Iris pigment epithelial cell (primary cell): ENCODE results near the gene CSRP1.
"Not testable (repeated sequence)": the region's sequence is repeated elsewhere in the genome, so short reads cannot be mapped to it uniquely, and the experiment has no call there.

Experiments used
- DNase-seq: peaks from one replicate; pipeline ENCODE4 v3.0.0-alpha.2; 2011; ENCODE audit warnings: low read depth

Gene CSRP1

DNA sequence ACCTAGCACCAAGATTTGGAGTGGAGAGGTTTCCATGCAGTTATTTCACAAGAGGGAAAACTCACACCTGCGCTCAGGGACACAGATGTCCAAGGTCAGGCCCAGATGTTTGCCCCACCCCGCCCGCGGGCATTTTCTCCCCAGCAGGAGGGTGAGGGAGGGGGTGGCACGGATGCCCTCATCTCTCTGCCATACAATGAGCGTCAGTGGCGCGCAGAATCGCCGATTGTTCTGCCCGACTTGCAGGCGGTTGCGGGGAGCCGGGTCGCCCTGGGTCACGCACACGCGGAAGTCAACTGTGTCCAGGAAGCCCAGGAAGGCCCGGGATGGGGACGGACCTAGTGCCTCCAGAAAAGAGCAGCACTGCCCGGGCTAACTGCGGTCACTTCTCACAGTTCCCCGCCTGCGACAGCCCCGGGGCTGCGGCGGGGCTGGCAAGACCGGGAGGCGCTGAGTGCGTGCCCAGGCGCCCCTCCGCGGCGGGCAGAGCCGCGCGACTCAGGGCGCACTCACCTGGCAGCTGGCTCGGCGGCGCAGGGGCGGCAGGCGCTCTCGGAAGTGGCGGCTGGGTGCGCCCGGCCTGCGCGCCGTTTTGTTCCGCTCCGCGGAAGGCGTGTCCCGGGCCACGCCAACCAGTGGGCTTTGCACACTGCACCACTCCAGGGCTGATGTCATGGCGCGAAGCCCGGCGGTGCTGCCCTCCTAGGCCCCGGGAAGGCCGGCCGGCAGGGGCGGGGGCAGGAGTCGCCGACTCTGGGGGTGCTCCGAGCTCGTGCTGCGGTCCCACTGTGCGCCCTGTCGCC lies at the start of gene CSRP1:
CSRP1 (minus strand) TSS at position 567 of the 803 bp plus-strand sequence. CDS start 10,820 bp downstream, outside the sequence.
- DNase-seq: peak; percentile 90

- DNase-seq: no peak
These were observed 48.6 kb upstream of the CSRP1 start for GRCh38 chr1:201555593-201555945.

GRCh38 chr1:201554789-201555592 lies 48.1 kb upstream of the CSRP1 start:
- DNase-seq: no peak

DNA sequence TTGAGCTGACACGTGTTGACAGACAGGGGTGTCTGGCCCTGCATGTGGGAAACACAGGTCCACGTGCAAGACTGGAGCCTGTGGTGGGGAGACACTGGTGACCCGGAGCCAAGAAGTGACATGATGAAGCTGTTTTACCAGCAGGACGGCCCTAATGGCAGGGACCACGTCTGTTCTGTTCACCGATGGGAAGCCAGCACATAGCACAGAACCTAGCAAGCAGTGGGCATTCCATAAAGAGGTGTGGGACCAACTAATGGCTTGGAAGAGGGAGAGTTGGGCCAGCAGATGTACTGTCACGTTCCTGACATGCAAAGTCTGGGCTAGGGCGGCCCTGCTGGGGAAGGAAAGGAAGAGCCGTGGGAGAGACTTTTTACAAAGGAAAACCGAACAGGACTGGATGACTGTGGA lies 47.3 kb upstream of the CSRP1 start:
- no peak for DNase-seq

DNA sequence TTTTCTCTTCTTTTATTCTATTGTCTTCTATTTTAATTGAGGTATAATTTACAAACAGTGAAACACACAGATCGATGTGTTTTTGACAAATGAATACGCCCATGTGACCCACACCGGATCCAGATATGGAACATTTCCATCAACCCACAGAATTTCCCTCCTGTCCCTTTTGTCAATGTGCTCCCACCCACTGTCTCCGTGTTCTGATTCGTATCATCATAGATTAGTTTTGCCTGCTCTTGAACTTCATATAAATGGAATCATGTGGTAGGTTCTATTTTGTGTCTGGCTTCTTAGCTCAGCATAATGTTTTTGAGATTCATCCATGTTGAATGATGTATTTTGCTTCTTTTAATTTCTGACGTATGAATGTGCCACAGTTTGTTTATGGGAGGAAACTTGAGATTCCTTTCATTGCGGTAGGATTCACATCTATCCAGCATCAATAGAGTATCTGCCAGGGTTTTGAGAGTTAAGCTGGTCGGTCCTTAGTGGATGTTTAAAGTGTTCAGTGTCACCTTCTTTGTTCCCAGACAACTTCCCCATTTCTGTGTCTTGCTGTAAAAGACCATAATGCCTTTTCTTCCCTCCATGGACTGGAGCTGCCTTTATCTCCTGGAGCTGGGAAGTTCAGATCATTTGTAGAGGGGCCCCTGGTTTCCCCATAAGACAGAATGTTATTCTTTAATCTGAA lies 46.7 kb upstream of the CSRP1 start:
- peak; percentile 60 for DNase-seq

DNA sequence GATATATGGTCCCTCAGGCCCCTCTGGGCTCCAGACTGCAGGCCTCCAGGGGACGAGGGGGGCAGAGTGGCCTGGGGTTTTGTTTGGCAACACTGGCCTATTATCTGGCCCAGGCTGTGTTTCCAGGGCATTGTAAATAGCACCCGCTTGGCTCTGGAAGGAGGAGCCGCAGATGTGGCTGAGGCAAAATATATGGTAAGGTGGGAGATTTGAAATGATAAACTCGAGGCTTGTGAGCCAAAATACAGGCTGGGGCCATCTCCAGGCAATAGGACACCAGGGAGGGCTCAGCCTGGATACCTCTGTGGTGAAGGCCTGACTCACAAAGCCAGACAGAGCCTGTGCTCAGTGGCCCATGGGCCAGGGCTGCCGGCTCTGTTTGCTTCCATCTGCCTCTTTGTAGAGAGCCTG lies 46.0 kb upstream of the CSRP1 start:
- DNase-seq: peak; percentile 82

DNA sequence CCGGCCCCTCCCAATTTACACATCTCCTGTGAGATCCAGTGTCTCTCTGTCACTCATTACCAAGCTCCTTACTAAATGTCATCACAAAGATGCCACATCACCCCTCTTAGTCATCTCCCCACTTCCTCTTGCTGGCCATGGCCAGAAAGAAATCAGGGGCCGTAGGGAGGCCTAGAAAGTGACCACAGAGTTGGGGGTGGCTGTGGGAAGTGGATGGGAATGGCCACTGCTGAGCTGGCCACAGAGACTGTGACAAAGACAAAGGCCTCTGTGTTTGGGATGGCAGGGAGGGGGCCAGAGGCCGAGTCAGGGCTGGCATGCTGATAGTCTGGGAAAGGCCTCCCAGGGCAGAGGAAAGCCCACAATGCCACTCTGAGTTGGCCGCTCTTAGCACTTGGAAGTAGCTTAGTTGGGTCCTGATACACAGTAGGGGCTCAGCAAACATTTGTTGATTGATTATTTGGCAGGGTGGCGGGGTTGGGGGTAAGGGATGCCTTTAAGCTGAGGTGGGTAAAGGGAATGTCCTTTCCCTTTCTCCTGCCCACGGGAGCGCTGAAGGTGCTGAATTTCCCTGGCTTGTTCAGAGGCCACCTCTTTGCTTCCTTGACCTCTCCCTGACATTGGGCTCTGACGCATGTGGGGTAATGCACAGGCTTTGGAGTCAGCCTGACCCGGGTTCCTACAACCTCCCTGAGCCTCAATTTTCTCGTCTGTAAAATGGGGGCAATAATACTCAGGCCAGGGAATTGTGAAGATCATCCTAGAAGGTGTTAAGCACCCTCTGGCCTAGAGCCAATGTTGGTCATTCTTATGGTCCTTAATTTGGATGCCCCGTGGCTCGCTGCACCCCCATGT lies 45.2 kb upstream of the CSRP1 start:
- peak; percentile 79 for DNase-seq

DNA sequence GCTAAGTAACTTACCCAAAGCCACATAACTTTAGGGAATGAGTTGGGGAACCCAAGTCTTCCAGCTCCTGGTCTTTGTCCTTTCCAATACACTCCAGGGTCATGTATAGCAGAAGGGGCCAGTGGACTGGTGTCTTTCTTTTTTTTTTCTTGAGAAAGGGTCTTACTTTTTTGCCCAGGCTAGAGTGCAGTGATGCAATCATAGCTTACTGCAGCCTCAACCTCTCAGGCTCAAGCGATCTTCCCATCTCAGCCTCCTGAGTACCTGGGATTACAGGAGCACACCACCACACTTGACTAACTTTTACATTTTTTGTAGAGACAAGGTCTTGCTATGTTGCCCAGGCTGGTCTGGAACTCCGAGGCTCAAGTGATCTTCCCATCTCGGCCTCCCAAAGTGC lies 44.2 kb upstream of the CSRP1 start:
- no peak for DNase-seq

DNA sequence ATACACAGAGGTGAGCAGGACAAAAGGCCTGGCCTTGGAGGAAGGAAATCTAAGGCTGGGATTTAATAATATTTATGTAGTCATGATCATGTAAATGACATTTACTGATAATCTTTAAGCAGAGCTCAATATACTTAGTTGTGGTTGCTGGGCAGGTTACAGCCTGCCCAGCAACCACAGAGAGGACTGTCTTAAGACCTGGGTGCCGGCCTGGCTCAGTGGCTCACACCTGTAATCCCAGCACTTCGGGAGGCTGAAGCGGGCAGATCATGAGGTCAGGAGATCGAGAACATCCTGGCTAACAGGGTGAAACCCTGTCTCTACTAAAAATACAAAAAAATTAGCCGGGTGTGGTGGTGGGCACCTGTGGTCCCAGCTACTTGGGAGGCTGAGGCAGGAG lies 42.6 kb upstream of the CSRP1 start:
- DNase-seq: not testable (repeated sequence)

- DNase-seq: no peak
These were observed 39.0 kb upstream of the CSRP1 start for GRCh38 chr1:201545851-201546492.

GRCh38 chr1:201544710-201545109 lies 37.8 kb upstream of the CSRP1 start:
- DNase-seq: no peak

- peak; percentile 51 for DNase-seq
These were observed 37.1 kb upstream of the CSRP1 start for GRCh38 chr1:201543871-201544642.

GRCh38 chr1:201542309-201543035 lies 35.5 kb upstream of the CSRP1 start:
- peak; percentile 81 for DNase-seq

- no peak for DNase-seq
These were observed 34.2 kb upstream of the CSRP1 start for GRCh38 chr1:201540846-201541735.

DNA sequence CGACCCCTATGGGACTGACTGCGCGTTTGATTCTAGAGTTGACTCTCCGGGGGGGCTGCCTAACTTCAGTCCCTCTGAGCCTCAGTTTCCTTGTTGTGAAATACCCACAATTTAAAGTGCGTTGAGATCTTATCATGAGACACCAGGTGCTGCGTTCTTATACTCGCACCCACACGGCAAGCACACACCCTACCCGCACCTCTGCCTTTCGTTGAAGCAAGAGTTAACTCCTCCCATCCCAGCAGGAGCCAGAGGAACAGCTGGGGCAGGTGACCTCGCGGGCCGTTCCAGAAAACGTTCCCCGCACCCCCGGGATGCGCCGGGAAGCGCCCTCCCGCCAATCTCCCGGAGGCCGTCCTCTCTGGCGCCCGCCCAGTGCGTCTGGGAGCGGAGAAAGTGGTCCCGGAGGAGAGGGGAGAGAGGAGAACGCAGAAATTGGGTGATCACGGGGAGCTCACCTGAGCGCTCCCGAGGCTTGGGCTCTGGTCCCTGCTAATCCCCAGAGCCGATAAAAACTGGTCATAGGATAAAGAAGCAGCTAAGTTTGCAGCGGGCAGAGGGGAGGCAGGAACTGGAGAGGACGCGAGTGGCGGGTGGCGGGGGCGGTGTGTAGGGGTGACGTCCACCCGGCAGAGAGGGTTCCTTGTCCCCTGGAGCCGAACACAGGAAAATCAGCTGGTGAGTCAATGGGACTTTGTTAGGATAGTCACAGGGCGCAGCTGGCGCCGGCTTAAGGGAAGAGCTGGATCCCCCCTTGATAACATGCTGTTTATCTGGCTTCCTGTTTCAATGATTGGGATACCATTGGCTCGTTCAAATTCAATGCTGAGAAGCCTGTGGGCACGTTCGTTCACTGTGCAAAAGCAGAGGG lies 32.9 kb upstream of the CSRP1 start:
- DNase-seq: peak; percentile 50

DNA sequence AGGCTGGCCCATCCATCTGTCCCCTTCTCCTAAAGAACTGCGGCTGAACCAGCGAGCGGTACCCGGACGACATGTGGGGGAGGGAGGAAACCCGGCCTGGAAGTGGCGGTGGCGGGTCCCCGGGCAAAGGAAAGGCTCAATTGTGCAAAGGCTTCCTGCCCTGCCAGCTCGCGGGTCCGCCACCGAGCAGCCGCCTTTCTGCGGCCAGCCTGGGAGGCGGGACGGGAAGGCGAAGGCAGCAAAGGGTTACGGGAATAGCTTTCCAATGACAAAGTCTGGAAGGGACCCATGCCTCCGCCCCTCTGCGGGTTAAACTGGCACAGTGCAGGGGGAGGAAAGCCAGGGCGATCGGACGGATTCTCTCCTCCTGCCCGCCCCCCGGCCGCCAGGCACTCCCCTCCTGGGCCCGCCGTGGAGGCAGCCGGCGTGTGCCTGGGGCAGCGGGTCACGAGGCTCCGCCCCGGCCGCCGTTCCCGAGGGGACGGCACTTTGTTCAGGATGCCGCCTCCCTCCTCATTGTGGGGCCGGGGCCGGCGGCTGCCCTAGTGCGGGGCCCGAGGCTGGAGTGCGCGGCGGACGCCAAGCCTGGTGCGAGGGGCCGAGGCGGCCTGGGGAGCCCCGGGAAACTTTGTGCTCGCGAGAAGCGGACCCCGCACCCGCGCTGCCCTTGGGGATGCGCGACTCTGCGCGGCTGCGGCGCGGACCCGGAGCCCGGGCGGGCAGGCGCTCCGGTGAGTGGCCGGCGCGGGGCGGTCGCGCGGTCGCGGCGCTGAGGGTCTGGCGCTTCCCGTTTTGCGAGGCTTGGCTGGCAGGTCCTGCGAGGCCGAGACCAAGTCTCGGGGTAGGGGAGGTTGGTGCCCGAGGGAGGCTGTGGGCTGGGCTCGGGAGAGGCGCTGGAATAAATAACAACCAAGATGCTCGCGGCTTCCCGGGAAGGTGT lies 32.0 kb upstream of the CSRP1 start, which contains the start of gene NAV1:
NAV1 (plus strand) TSS at position 516 of the 940 bp plus-strand sequence. CDS start 83,758 bp downstream, outside the sequence.
- DNase-seq: peak; percentile 49
